ENCODE results near the gene FIZ1.

GRCh38 chr19:55609326-55609725, 10.0 kb upstream of the FIZ1 start:
- TF ChIP-seq CTCF (IDR thresholded peaks at IDR 0.05) = no peak
- no peak for TF ChIP-seq POLR2A (IDR thresholded peaks at IDR 0.05)

Data from heart left ventricle (tissue), 13 donors.